Stimulated activated CD4-positive, alpha-beta T cell treated with anti-CD3 and anti-CD28 coated beads, Interleukin-2, amount 100 ng/mL, for 24 hours (primary cell): Measurements from ENCODE around the gene TMEM139.
"Not testable (repeated sequence)": the region's sequence is repeated elsewhere in the genome, so short reads cannot be mapped to it uniquely, and the experiment has no call there.

ENCODE experiments used
- DNase-seq, 2 donors: peaks; one replicate each; pipeline ENCODE4 v3.0.0-alpha.2; 2020

TMEM139 gene

DNA sequence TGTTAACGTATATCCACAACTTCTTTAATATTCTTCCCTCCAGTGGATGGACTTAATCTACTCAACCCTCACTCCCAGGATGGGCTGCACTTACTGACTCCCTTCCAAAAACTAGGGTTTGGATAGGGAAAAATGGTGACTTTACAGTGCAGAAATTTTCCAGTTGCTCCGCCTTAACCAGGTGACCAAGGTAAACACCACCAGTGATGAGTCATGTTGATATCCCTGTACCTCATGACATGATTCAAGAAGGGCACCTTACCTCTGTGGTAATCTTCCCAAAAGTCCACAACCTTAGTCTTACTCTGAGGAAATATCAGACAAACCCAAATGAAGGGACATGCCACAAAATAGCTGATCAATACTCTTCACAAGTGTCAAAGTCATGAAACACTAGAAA lies 25.0 kb upstream of the TMEM139 start:
- no peak for DNase-seq

DNA sequence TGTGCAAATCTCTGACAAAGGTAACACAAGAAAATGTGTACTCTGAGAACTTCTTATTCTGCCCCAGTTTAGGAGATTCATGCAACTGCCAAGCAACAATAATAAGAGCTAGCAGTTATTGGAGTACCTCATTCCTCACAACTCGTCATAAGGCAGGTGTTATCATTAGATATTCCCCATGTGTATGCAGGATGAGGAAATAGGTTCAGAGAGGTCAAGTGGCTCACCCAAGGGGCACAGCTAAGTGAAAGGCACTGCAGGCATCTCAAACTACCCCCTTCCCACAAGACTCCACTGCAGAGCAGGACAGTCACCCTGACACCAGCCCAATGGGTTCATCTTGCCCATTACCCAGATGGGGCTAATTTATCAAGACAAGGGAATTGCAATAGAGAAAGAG lies 22.9 kb upstream of the TMEM139 start:
- DNase-seq, result peak in 1 of 2 donors; percentile 16

GRCh38 chr7:143263266-143264195 lies 21.2 kb upstream of the TMEM139 start, which contains the start of gene GSTK1:
Gene GSTK1, plus strand, starts transcription at chr7:143263441. Its CDS starts 73 bp downstream, at chr7:143263514.
- peak; percentile 86 for DNase-seq

DNA sequence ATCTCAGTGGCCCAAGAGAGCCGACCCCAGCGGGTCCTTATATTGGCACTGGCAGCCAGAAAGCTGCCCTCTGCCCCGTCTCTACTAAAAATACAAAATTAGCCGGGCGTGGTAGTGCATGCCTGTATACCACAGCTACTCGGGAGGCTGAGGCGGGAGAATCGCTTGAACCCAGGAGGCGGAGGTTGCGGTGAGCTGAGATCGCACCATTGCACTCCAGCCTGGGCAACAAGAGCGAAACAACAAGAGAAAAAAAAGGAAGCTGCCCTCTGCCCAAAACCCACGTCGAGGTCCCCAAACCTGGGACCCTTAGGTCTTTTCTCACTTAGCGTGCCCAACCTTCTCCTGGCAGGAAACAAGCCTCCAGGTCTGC lies 20.6 kb upstream of the TMEM139 start:
- DNase-seq, result not testable (repeated sequence)

DNA sequence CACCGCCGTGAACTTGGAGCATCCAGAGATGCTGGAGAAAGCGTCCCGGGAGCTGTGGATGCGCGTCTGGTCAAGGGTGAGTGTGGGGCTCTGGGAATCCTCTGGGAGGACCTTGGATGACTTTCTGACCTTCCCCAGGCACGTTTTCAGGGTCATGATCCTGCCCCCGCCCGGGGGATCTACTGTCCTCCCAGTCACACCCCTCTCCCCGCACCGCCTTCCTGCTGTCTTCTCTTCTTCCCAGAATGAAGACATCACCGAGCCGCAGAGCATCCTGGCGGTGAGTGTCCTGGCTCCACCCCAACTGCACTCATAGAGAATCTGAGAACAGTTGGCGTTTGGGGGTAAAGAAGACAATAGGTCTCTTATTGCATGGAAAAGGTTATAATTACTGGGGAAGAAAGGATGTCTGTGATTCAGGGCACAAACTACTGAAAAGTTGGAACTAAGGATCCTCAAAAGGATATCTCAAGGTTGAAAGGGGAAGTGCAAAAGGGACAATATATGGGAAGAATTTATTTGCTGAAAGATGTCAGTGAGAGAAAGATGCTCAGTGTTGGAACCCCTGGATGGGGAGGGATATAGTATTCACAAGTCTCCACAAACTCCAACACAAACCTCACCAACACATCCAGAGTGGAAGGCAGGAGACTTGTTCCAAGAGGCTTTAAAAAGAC lies 19.6 kb upstream of the TMEM139 start:
- peak; percentile 21 to 27 for DNase-seq

- DNase-seq, result peak in 1 of 2 donors; percentile 15
Observed at GRCh38 chr7:143269251-143269650, 15.5 kb upstream of the TMEM139 start.

DNA sequence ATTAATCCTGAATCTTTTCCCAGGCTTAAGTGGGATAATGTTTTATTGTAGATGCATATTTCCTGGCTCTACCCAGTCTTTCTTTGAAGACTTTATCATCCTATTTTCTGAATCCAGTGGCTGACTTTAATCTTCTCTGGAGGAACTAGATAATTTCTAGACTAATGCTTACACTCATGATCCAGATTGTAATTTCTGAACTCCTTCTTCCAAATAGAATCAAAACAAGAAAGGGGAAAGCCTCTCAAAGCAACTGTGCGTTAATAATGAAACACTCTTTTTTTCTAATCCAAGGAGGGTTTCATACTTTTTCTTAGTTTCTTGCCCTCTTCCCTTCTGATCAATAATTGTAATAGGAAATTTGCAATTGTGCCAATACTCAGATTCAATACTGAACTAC lies 13.5 kb upstream of the TMEM139 start:
- DNase-seq, result no peak

DNA sequence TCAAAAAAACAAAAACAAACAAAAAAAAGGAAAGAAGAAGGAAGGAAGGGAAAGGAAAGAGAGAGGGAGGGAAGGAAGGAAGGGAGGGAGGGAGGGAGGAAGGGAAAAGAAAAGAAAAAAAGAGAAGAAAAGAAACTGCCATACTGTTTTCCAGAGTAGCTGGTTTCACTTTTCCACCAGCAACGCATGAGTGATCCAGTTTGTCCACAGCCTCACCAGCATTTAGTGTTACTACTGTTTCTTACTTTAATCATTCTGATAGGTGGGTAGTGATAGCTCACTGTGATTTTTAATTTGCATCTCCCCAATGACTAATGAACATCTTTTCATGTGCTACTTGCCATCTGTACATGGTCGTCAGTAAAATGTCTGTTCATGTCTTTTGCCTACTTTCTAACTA lies 11.9 kb upstream of the TMEM139 start:
- no peak for DNase-seq

- DNase-seq, result peak in 1 of 2 donors; percentile 15
Observed at GRCh38 chr7:143279186-143280098, 5.3 kb upstream of the TMEM139 start.

DNA sequence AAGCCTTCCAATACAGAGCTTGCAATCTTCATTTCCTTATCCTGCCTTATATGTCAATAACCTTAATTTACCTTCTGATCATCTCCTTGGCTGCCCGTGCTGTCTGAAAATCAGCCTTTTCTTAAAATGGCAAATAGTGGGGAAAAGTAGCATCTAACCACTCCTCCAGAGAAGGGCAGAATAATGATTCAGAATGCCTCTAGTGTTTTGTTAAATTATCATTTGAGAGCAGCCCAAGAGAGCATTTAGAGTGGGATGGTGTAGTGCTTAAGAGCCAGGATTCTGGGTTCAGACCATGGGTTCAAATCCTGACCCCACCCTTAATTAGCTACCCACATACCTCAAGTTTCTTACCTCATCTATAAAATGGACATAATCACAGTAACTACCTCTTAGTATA lies 4.6 kb upstream of the TMEM139 start:
- DNase-seq, result no peak

GRCh38 chr7:143280566-143280965 lies 4.2 kb upstream of the TMEM139 start:
- DNase-seq, result no peak

GRCh38 chr7:143281529-143281928 lies 3.2 kb upstream of the TMEM139 start:
- DNase-seq, result no peak

GRCh38 chr7:143282124-143282523 lies 2.6 kb upstream of the TMEM139 start:
- no peak for DNase-seq

GRCh38 chr7:143283381-143283780 lies 1.4 kb upstream of the TMEM139 start:
- DNase-seq, result no peak

DNA sequence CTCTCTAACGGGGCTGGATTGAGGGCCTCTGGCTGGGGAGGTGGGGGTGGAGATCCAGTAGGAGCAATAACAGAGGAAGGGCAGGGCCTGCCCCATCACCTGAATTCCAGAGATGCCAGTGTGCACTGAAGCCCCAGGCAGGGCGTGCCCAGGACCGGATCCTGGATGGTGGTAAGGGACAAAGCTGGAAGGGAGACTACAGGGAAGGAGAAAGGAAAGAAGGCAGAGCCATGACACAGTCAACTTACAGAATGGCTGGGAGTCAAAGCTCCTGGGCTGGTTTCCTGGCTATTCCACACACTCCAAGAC lies 666 bp downstream of the TMEM139 start:
- no peak for DNase-seq

DNA sequence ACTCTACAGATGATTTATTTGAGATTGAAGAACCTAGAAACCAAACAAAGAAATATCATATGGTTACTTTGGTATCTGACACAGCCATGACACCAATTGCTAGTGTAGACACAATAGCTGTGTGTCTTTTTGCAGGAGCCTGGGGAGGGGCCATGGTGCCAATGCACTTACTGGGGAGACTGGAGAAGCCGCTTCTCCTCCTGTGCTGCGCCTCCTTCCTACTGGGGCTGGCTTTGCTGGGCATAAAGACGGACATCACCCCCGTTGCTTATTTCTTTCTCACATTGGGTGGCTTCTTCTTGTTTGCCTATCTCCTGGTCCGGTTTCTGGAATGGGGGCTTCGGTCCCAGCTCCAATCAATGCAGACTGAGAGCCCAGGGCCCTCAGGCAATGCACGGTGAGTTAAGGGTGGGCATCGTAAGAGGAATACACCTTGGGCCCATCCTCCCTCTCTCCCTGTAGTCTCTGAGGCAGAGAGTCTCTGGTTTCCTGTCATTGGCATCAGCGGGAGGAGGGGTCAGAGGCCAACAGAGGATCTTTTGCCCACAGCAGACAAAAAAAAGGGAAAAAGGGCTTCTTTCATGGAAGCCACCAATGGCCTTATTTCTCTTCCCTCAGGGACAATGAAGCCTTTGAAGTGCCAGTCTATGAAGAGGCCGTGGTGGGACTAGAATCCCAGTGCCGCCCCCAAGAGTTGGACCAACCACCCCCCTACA lies 1.2 kb downstream of the TMEM139 start:
- DNase-seq, result no peak

- DNase-seq, result no peak
Observed at GRCh38 chr7:143286522-143286890, 1.7 kb downstream of the TMEM139 start.

- no peak for DNase-seq
Observed at GRCh38 chr7:143287339-143287934, 2.7 kb downstream of the TMEM139 start.

- peak; percentile 98 to 99 for DNase-seq
Observed at GRCh38 chr7:143287935-143288826, 3.4 kb downstream of the TMEM139 start, which contains the start of gene CASP2. Gene CASP2, plus strand, starts transcription at chr7:143288351. Its CDS starts 105 bp downstream, at chr7:143288456.

DNA sequence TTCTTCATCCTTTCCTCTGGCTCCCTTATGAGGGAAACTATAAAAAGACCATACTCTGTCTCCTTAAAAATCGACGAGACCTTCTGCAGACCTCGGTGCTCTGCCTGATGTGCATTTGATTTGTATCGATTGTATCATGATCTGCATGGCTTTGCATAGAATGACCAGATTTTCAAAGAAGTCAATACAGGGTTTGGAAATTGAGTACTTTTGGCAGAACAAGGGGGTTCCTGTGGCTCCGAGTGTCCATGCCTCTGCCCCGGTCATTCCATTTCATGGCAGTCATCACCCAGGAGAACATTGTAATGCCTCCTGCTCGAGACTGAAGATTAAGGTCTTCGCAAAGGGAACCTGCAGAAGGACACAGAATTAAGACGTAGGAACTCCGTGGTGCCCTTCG lies 4.1 kb downstream of the TMEM139 start:
- no peak for DNase-seq

GRCh38 chr7:143289421-143289820 lies 4.7 kb downstream of the TMEM139 start:
- DNase-seq, result no peak
